Immature natural killer cell (primary cell): ENCODE data around the gene DUSP7. TPM values are rescaled to one million over a fixed set of nuclear protein-coding genes. Genes with fewer than 3 reads are reported as not detected.

ENCODE experiments used
- DNase-seq, 3 donors: peaks; one replicate each; pipeline ENCODE4 v3.0.0; 2022; ENCODE audit warnings: mixed read lengths in 1 of 3
- H3K27ac Mint-ChIP-seq, 6 donors: one replicate each; pipeline ENCODE4 v1.8.0; 2020; ENCODE audit warnings: mixed read lengths in 6 of 6, mild to moderate bottlenecking in 5 of 6, inconsistent platforms in 4 of 6, moderate library complexity in 3 of 6
- H3K27me3 Mint-ChIP-seq, 3 donors: one replicate each; pipeline ENCODE4 v1.8.0; 2020 to 2021; ENCODE audit warnings: low read depth in 3 of 3, mild to moderate bottlenecking in 3 of 3, mixed read lengths in 3 of 3, moderate library complexity in 3 of 3, inconsistent platforms in 1 of 3
- H3K36me3 Mint-ChIP-seq, 3 donors: one replicate each; pipeline ENCODE4 v1.8.0; 2020; ENCODE audit warnings: mixed read lengths in 3 of 3, inconsistent platforms in 2 of 3, mild to moderate bottlenecking in 2 of 3
- H3K4me1 Mint-ChIP-seq, 2 donors: one replicate each; pipeline ENCODE4 v1.8.0; 2020; ENCODE audit warnings: inconsistent platforms in 2 of 2, mild to moderate bottlenecking in 2 of 2, mixed read lengths in 2 of 2, moderate library complexity in 1 of 2
- H3K4me3 Mint-ChIP-seq, 5 donors: one replicate each; pipeline ENCODE4 v1.8.0; 2020; ENCODE audit warnings: mild to moderate bottlenecking in 5 of 5, mixed read lengths in 5 of 5, inconsistent platforms in 3 of 5, moderate library complexity in 3 of 5
- H3K9me3 Mint-ChIP-seq, 6 donors: one replicate each; pipeline ENCODE4 v1.8.0; 2020; ENCODE audit warnings: mild to moderate bottlenecking in 6 of 6, mixed read lengths in 6 of 6, inconsistent platforms in 4 of 6, moderate library complexity in 3 of 6
- polyA plus RNA-seq, 3 donors: library from polyadenylated mRNA; unstranded; fragments of 300-500 nt; fragmentation: Illumina TruSeq; gene quantifications; one replicate each; pipeline ENCODE4 v1.2.3, GENCODE V29; 2021

The DUSP7 gene
- polyA plus RNA-seq, 3 donors from 2014 or later, result 1.2 to 4.3 (median 1.6) TPM

DNA sequence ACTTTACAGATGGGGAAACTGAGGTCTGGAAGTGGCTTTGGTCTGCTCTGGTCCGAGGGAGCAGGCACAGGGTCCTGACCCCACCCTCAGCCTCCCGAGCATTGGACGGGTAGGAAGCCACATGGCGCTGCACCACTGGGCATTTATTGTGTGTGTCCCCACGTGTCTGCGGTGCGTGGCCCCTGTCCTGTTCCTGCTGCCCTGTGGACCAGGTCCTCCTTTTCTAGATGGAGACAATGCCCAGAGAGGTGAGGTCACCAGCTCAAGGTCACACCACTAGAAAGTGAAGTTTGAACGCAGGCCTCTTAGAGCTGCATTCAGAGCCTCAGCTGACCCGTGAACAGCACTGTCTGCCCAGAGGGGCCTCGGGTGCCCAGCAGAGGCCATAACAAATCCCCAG is 26.8 kb downstream of the DUSP7 start:
- Mint-ChIP-seq H3K27me3 (peaks cover 0 to 2% (median 0%) of the 10 kb centered on the region in 3 donors), H3K27ac (no peak overlapping the region), H3K9me3 (no peaks in the 10 kb centered on the region), H3K4me1 (no peaks in the 10 kb centered on the region), H3K36me3 (no peaks in the 10 kb centered on the region), H3K4me3 (no peak overlapping the region)
- no peak for DNase-seq

DNA sequence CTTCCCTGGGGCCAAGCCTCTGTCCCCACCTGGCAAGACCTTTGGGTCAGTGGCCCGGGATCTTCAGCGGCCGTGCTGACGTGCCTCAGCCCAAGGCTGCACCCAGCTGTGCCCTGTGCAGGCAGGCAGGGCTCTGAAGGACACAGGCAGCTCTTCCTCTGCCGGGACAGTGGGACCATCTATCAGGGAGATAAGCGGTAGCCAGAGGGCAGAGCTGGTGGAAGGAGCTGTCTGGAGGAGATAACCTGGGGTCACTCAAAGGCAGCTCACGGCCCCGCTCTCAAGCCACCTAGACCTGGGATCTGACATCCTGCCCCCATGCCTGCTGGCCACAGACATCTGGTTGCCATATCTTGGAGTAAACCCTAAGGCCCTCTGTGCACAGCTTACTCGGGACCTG is 27.3 kb downstream of the DUSP7 start:
- Mint-ChIP-seq H3K4me3 (no peak overlapping the region), H3K27ac (no peak overlapping the region), H3K9me3 (no peaks in the 10 kb centered on the region), H3K27me3 (peaks cover 0 to 2% (median 0%) of the 10 kb centered on the region in 3 donors), H3K36me3 (no peaks in the 10 kb centered on the region), H3K4me1 (no peaks in the 10 kb centered on the region)
- no peak for DNase-seq

DNA sequence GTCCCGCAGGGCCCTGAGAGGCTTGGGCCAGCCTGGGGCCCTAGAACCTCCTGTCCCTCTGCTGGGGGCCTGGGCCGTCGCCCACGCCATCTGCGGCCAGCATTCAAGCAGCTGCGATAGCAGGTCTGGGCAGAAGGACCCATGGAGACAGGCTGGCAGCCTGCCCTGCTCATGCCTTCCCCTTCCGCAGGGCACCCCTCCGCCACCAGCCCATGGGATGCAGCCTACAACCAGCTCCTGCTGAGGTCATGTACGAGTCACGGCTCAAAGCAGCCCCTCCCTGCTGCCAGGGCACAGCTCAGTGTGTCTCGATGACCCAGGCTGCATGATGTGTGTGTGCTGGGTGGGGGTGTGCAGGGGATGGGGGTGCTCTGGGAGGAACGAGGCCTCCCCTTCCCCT is 27.8 kb downstream of the DUSP7 start:
- Mint-ChIP-seq H3K27me3 (peaks cover 0 to 2% (median 0%) of the 10 kb centered on the region in 3 donors), H3K4me3 (no peak overlapping the region), H3K9me3 (no peaks in the 10 kb centered on the region), H3K27ac (no peak overlapping the region), H3K4me1 (no peaks in the 10 kb centered on the region), H3K36me3 (no peaks in the 10 kb centered on the region)
- DNase-seq, result no peak

DNA sequence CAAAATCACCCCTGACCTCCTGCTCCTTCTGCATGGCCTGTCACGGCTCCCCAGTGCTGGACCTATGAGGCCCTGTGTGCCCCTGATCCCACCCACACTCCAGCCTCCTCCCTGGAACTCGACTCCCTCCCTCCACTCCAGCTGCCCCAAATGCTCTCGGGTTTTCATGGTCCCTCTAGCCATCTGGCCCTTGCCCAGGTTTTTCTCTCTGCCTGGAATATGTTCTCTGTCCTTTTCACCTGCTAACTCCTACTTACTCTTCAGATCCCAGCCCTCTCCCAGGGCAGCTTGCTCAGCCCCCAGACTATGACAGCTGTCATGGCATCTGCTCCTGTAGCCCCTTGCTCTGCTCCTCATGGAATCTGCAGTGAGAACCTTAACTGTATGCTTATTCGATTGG is 30.3 kb downstream of the DUSP7 start:
- Mint-ChIP-seq H3K4me3 (no peak overlapping the region), H3K9me3 (no peaks in the 10 kb centered on the region)

DNA sequence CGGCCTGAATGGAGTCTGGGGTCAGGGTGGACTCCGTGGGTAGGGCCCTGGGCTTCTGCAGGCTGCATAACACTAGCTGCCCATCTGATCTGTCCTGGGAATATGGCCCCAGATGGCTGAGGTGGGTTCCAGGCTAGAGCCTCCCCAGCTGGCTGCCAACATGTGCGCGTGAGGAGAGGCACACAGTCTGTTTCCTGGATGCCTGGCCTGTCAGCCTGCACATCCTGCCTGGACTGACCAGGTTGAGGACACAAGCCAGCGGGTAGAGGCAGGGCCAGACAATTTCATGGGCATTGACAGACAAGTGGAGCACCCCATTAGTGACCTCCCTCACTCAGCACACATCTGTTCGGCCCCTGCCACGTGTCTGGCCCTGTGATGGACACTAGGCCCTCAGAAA is 30.9 kb downstream of the DUSP7 start:
- DNase-seq, result no peak
- H3K4me3 Mint-ChIP-seq, result no peak overlapping the region
- H3K27me3 Mint-ChIP-seq, result peaks cover 0 to 5% (median 0%) of the 10 kb centered on the region in 3 donors
- no peak overlapping the region for H3K27ac Mint-ChIP-seq
- no peaks in the 10 kb centered on the region for H3K4me1 Mint-ChIP-seq
- no peaks in the 10 kb centered on the region for H3K36me3 Mint-ChIP-seq
- no peaks in the 10 kb centered on the region for H3K9me3 Mint-ChIP-seq

More for the DNA sequence above, 30.3 kb downstream of the DUSP7 start:
- Mint-ChIP-seq H3K36me3 (no peaks in the 10 kb centered on the region), H3K4me1 (no peaks in the 10 kb centered on the region), H3K27ac (peak overlapping the region in 1 of 6 donors; percentile 21), H3K27me3 (peaks cover 0 to 4% (median 0%) of the 10 kb centered on the region in 3 donors)
- DNase-seq, result no peak

DNA sequence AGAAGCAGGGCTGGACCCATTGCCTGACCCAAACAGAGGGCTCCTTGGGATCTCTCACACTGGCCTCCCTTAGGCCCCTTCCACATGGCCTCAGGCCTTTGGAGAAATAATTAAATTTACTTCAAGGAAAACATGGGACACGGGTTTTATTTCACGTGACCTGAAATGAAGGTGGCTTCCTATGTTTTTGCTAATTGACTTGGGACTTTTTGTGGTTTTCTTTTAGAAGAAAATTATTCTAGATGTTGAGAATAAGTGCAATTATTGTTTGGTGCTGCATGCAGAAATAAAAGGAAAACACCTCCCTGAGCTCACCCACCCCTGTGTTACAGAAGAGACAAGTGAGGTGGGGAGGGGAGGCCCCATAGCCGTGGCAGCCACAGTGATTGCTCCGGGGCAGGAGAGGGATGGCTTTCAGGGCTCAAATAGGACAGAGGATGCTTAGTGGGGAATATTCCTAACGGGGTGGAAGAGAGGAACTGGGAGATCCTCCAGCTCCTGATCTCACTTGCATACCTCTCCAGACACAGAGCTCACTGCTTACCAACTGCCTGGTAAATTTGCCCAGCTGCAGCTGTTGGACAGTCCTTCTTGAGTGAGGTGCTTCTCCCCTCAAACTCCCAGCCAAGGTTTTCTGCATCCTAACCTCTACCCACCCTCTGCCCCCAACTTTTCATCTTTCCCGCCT is 31.5 kb downstream of the DUSP7 start:
- DNase-seq, result no peak
- Mint-ChIP-seq H3K4me1 (no peaks in the 10 kb centered on the region), H3K27me3 (peaks cover 0 to 5% (median 0%) of the 10 kb centered on the region in 3 donors), H3K4me3 (no peak overlapping the region), H3K36me3 (no peaks in the 10 kb centered on the region), H3K27ac (peak overlapping the region in 1 of 6 donors; percentile 31), H3K9me3 (no peaks in the 10 kb centered on the region)

DNA sequence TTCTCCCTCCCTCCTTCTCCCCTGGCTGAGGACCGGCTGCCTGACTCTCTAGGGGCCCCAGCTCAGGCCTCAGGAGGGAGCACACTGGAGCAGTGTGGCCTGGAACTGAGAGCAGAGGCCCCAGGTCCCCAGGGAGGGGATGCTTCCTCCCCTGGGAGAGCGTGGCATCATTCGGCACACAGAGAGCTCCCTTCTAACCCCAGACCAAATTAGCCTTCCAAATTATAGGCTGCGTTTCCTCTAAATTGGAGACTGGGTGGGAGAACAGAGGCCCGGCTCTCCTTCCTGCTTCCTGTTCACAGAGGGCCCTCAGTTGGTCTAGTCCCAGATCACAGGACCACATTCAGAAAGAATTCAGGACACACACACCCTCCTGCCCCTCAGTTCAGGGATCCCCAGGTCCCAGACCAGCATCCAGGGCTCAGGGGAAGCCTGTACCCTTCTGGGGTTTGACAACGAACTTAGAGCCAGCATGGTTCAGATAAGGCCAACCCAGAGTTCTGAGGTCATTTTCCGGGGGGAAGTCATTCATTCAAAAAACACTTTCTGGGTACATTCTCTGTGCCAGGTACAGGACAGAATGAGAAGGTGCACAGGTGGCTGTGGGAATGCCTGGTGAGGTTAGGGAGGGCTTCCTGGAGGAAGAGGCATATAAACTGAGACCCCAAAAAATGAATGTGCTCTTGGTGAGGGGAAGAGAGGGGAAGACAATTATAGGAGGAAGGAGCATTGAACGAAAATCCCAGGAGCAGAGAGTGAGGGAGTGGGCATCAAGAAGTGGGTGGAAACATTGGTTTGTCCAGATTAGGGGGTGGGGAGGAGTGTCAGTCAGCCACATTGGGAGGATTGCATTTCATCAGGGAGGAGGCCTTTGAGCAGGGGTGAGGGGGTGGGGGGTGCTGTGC is 32.3 kb downstream of the DUSP7 start:
- Mint-ChIP-seq H3K27ac (no peak overlapping the region), H3K4me1 (peaks cover 0 to 3% of the 10 kb centered on the region in 2 donors), H3K9me3 (no peaks in the 10 kb centered on the region), H3K36me3 (no peaks in the 10 kb centered on the region), H3K27me3 (peaks cover 0 to 5% (median 0%) of the 10 kb centered on the region in 3 donors), H3K4me3 (no peak overlapping the region)
- DNase-seq, result no peak

DNA sequence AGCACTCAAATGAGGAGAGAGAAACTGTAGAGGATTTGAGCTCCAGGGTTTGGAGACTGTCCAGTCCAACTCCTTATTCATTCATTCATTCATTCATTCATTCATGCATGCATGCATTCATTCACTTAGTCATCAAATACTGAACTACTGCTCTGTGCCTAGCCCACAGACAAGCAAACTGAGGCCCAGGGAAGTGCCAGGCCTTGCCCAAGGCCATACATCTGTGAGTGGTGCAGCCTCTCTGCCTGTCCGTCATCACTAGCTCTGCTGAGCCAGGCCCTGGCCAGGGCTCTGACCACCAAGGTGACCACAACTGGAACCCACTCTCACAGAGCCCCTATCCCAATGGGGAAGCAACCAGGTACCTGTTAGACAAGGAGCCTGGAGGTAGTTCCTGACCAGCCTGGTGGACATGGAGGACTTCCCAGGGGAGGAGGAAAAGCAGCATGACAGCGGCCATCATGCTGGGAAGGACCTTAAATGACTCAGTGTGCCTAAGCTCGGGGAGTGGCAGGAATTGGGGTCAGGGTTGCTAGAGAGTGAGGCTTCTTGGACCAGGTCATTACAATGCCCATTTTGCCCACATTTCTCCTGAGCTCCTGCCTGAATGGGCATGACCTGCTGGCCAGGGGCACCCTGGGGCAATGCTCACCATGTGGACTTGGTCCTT is 33.1 kb downstream of the DUSP7 start:
- H3K36me3 Mint-ChIP-seq, result no peaks in the 10 kb centered on the region

DNA sequence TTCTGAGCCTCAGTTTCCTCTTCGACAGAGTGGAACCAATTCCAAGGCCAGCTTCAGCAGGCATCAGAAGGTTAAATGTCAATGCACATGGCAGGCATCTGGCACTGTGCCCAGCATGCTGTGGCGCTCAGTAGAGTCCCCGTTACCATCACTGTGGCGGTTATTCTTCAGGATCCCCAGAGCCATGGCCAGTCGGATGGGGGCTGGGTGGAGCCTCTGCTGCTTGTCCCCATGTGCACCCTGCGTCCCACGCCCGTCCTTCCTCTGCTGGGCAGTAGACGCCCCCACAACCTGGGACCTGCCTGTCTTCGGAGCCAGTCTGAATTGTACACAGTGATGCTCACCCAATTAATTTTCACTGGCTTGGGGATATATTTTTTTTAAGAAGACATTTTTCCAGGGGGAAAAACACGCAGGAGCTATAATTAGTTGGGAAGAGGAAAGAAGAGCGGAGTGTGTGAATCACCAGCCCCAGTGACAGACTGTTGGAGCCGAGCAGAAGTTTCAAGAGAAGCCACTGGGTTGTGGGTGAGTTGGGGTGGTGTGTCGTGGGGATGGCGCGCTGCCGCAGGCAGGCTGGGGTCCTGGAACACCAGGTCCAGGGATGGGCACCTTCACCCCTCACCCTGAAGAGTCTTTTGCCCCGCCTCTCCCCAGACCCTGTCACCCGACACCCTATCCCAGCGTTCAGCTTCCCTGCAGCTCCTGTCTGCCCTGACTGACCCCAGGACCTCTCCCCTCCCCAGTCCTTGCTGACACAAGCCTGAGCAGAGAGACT is 33.9 kb downstream of the DUSP7 start:
- no peaks in the 10 kb centered on the region for H3K36me3 Mint-ChIP-seq
- DNase-seq, result no peak
- H3K4me3 Mint-ChIP-seq, result no peak overlapping the region
- H3K27me3 Mint-ChIP-seq, result peaks cover 0 to 3% (median 0%) of the 10 kb centered on the region in 3 donors
- H3K27ac Mint-ChIP-seq, result no peak overlapping the region
- peaks cover 0 to 3% of the 10 kb centered on the region in 2 donors for H3K4me1 Mint-ChIP-seq
- no peaks in the 10 kb centered on the region for H3K9me3 Mint-ChIP-seq

More for the DNA sequence above, 33.1 kb downstream of the DUSP7 start:
- Mint-ChIP-seq H3K27ac (no peak overlapping the region), H3K4me3 (no peak overlapping the region), H3K9me3 (no peaks in the 10 kb centered on the region), H3K4me1 (peaks cover 0 to 3% of the 10 kb centered on the region in 2 donors), H3K27me3 (peaks cover 0 to 5% (median 0%) of the 10 kb centered on the region in 3 donors)
- no peak for DNase-seq

DNA sequence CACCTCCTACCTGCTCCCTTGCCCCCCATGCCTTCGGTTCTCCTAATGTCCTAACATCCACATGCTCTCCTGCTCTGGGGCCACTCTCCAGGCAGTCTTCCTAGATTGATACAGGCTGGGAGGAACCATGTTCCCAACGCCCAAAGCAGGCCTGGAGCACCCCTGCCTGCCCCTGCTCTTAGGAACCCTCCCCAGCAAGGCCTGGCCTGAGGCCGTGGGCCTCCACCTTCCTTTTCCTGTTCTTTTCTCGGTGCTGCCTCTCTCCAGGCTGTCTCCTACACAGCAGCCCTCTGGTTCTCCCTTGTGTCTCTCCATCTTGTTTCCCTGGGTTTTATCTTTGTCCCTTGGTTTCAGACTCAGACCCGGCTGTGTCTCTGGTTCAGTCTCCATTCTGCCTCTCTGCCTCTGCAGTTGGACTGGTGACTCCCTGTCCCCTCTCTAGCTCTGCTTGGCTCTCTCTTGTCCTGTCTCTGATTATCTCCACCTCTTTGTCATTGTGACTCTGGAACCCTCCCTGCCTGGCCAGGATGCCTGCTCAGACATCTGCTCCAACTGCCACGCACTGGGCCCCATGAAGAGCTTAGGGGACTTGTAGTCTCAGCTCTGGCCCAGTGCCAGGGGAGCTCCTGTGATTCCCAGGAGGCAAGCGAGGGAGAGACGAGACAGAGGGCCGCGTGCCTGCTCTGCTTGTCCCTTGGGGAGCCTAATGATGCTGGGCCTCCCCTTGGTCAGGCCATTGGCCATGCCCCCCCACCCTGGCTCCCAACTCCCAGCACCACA is 34.7 kb downstream of the DUSP7 start:
- no peaks in the 10 kb centered on the region for H3K36me3 Mint-ChIP-seq
- no peak overlapping the region for H3K4me3 Mint-ChIP-seq
- H3K4me1 Mint-ChIP-seq, result peaks cover 0 to 3% of the 10 kb centered on the region in 2 donors
- H3K27me3 Mint-ChIP-seq, result peaks cover 0 to 3% (median 0%) of the 10 kb centered on the region in 3 donors
- H3K9me3 Mint-ChIP-seq, result no peaks in the 10 kb centered on the region
- H3K27ac Mint-ChIP-seq, result peak overlapping the region in 2 of 6 donors; percentile 13 to 63
- DNase-seq, result no peak

DNA sequence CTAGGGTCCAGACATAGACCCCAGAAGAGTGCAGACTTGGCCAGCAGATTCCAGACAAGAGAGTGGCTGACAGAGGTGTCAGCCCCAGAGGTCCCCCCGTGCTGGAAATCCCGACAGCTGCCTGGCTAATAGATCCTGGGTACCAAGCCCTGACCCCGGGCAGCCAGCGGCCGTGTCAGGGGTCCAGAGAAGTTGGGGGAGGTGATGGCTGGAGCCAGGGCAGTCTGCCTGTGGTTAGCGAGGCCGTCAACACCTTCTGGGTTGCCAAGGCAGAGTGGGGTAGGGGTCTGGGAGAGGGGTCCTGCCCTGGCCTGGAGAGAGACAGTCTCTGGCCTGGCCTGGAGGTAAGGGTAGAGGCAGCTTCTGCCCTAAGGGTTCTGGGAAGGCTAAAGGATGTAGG is 35.6 kb downstream of the DUSP7 start:
- DNase-seq, result no peak
- peak overlapping the region in 1 of 6 donors; percentile 58 for H3K27ac Mint-ChIP-seq

DNA sequence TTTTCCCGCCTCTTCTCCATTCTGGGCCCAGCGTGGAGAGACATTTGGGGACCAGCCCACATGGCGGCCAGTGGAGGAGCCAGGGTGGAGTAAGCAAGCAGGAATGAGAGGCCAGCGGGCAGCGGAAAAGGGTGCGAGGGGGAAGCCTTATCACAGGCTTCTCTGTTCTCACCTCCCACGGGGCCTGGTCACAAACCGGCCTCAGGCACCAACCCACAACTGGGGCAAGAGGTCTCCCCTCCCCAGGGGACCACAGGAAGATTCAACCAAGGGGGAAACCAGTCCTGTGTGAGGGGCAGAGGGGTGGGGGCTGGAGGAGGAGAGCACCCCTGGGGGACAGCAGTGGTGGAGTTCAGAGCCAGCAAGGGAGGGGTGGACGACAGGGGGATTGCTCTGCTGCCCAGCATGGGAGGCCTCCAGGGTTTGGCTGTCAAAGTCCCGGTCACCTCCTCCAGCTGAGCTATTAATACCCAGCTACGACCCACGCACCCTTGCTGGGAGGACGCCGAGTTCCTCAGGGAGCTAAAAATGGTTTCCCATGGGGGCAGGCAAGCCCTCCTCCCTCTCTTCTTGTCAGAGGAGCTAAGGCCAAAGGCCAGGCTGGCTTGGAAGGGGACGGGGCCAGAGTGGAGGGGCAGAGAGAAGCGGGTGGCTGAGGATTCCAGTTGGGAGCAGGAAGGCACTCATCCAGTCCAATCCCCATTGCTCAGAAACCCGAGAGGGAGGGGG is 36.9 kb downstream of the DUSP7 start:
- Mint-ChIP-seq H3K27ac (no peak overlapping the region), H3K9me3 (no peaks in the 10 kb centered on the region), H3K4me1 (peaks cover 0 to 3% of the 10 kb centered on the region in 2 donors), H3K27me3 (peaks cover 0 to 3% (median 0%) of the 10 kb centered on the region in 3 donors), H3K36me3 (no peaks in the 10 kb centered on the region), H3K4me3 (no peak overlapping the region)
- no peak for DNase-seq

More for the DNA sequence above, 35.6 kb downstream of the DUSP7 start:
- no peaks in the 10 kb centered on the region for H3K9me3 Mint-ChIP-seq
- no peaks in the 10 kb centered on the region for H3K36me3 Mint-ChIP-seq
- H3K4me3 Mint-ChIP-seq, result no peak overlapping the region
- H3K27me3 Mint-ChIP-seq, result peaks cover 0 to 3% (median 0%) of the 10 kb centered on the region in 3 donors
- peaks cover 0 to 3% of the 10 kb centered on the region in 2 donors for H3K4me1 Mint-ChIP-seq
